SK-N-SH (cell line): Measurements from ENCODE around the gene PLCH1. TPM values are rescaled to one million over a fixed set of nuclear protein-coding genes. Genes with fewer than 3 reads are reported as not detected.

Experiments used
- CTCF ChIA-PET: fragments of 300-600, 350-600 bp; formaldehyde crosslinking; extraction: SDS; loops from one replicate; lab custom pipeline; 2021; lab: Yijun Ruan, JAX
- POLR2A ChIA-PET: fragments of 350-600 bp; sonication (Branson Sonifier 250); formaldehyde crosslinking; extraction: SDS; loops from one replicate; lab custom pipeline; 2020; ENCODE audit warnings: antibody characterized with exemption, inconsistent platforms; lab: Yijun Ruan, JAX
- DNase-seq: peaks from one replicate; pipeline ENCODE4 v3.0.0; 2012
- H2AFZ ChIP-seq: fragments of 200-600 bp; sonication (generic); 2 replicates; pipeline ENCODE4 v1.8.1; 2016; ENCODE audit warnings: antibody characterized with exemption, mild to moderate bottlenecking, low read depth
- H3F3A ChIP-seq: fragments of 200-600 bp; sonication (generic); replicated peaks from 2 replicates; pipeline ENCODE3; 2016; ENCODE audit warnings: antibody characterized with exemption, mild to moderate bottlenecking; ENCODE audit not compliant: insufficient read depth
- H3K27ac ChIP-seq, 2 experiments: fragments of 200-500 bp in 1 of 2; fragments of 200-600 bp in 1 of 2; sonication (Bioruptor generic) in 1 of 2; sonication (generic), shearing (Covaris generic) in 1 of 2; 2 replicates each; pipeline versions ENCODE4 v1.5.1 to v1.6.1; 2014 to 2016; ENCODE audit warnings: low read depth in 2 of 2, inconsistent platforms in 1 of 2, low read length in 1 of 2, mild to moderate bottlenecking in 1 of 2, mixed read lengths in 1 of 2
- H3K27me3 ChIP-seq: fragments of 200-600 bp; sonication (generic), shearing (Covaris generic); 2 replicates; pipeline ENCODE4 v1.6.1; 2016; ENCODE audit warnings: mixed run types; ENCODE audit not compliant: insufficient read depth
- H3K36me3 ChIP-seq, 2 experiments: fragments of 200-500 bp in 1 of 2; fragments of 200-600 bp in 1 of 2; sonication (Bioruptor generic) in 1 of 2; sonication (generic) in 1 of 2; replicated peaks in 1 of 2; 2 replicates each; pipeline versions ENCODE3 to v1.5.1; 2014 to 2016; ENCODE audit warnings: low read length in 1 of 2, mild to moderate bottlenecking in 1 of 2; ENCODE audit not compliant: insufficient read depth in 2 of 2, control insufficient read depth in 1 of 2
- H3K4me1 ChIP-seq, 2 experiments: fragments of 200-500 bp in 1 of 2; fragments of 200-600 bp in 1 of 2; sonication (Bioruptor generic) in 1 of 2; sonication (generic), shearing (Covaris generic) in 1 of 2; 2 replicates each; pipeline versions ENCODE4 v1.5.1 to v1.6.1; 2014 to 2016; ENCODE audit warnings: low read depth in 1 of 2, low read length in 1 of 2, mixed run types in 1 of 2; ENCODE audit not compliant: insufficient read depth in 2 of 2, control insufficient read depth in 1 of 2
- H3K4me2 ChIP-seq: fragments of 200-600 bp; sonication (generic), shearing (Covaris generic); 2 replicates; pipeline ENCODE4 v1.6.1; 2017; ENCODE audit warnings: mixed run types
- H3K4me3 ChIP-seq, 2 experiments: fragments of 200-500 bp in 1 of 2; fragments of 200-600 bp in 1 of 2; sonication (Bioruptor generic) in 1 of 2; sonication (generic), shearing (Covaris generic) in 1 of 2; 2 replicates each; pipeline versions ENCODE4 v1.5.1 to v1.8.1; 2014 to 2016; ENCODE audit warnings: low read depth in 2 of 2, inconsistent platforms in 1 of 2, low read length in 1 of 2, mild to moderate bottlenecking in 1 of 2, mixed read lengths in 1 of 2, moderate library complexity in 1 of 2
- H3K79me2 ChIP-seq: fragments of 200-600 bp; sonication (generic); 2 replicates; pipeline ENCODE4 v1.8.1; 2017; ENCODE audit warnings: mild to moderate bottlenecking; ENCODE audit not compliant: insufficient read depth
- H3K9ac ChIP-seq: fragments of 200-600 bp; sonication (generic); 2 replicates; pipeline ENCODE4 v1.6.1; 2017; ENCODE audit warnings: mixed run types
- H3K9me2 ChIP-seq: fragments of 200-600 bp; sonication (generic); 2 replicates; pipeline ENCODE4 v1.6.1; 2017; ENCODE audit warnings: mixed run types
- H3K9me3 ChIP-seq: fragments of 200-600 bp; sonication (generic); 2 replicates; pipeline ENCODE4 v1.6.1; 2017; ENCODE audit warnings: mixed run types, mild to moderate bottlenecking, moderate library complexity
- H4K20me1 ChIP-seq: fragments of 200-600 bp; sonication (generic); 2 replicates; pipeline ENCODE4 v1.6.1; 2017; ENCODE audit warnings: mild to moderate bottlenecking, mixed run types; ENCODE audit not compliant: insufficient read depth
- CHD2 ChIP-seq: fragments of 150-350 bp; IDR thresholded peaks from 2 replicates; pipeline ENCODE4 v1.6.1; 2018; ENCODE audit warnings: low read length; ENCODE audit not compliant: partially characterized antibody
- ELF1 ChIP-seq: IDR thresholded peaks from 2 replicates; pipeline ENCODE4 v1.4.0; 2012
- EP300 ChIP-seq, 2 experiments: IDR thresholded peaks; 2 replicates each; pipeline versions ENCODE4 v1.4.0 to v1.6.1; 2012; ENCODE audit warnings: borderline replicate concordance in 1 of 2, low read depth in 1 of 2, low read length in 1 of 2
- EZH2phosphoT487 ChIP-seq: fragments of 200-600 bp; sonication (generic); IDR thresholded peaks from 2 replicates; pipeline ENCODE4 v1.6.1; 2017; ENCODE audit warnings: low read depth, mixed run types, mild to moderate bottlenecking, antibody characterized with exemption, moderate library complexity, borderline replicate concordance
- FOSL2 ChIP-seq: IDR thresholded peaks from 2 replicates; pipeline ENCODE4 v1.4.0; 2012; ENCODE audit warnings: low read depth, mild to moderate bottlenecking, moderate library complexity, borderline replicate concordance
- FOXJ3 ChIP-seq: sonication (generic); formaldehyde crosslinking; IDR thresholded peaks from 2 replicates; pipeline ENCODE4 v1.5.1; 2020; ENCODE audit warnings: mild to moderate bottlenecking, missing genetic modification reagents
- FOXM1 ChIP-seq: IDR thresholded peaks from 2 replicates; pipeline ENCODE4 v1.4.0; 2012; ENCODE audit warnings: low read depth, mild to moderate bottlenecking
- GABPA ChIP-seq: IDR thresholded peaks from 2 replicates; pipeline ENCODE4 v1.4.0; 2012; ENCODE audit warnings: low read depth, mild to moderate bottlenecking
- JUND ChIP-seq: IDR thresholded peaks from 2 replicates; pipeline ENCODE4 v1.4.0; 2012
- MAX ChIP-seq: IDR thresholded peaks from 2 replicates; pipeline ENCODE4 v1.4.0; 2012; ENCODE audit warnings: low read depth
- NFIC ChIP-seq: IDR thresholded peaks from 2 replicates; pipeline ENCODE4 v1.4.0; 2012; ENCODE audit warnings: borderline replicate concordance
- POLR2AphosphoS5 ChIP-seq: IDR thresholded peaks from 2 replicates; pipeline ENCODE4 v1.6.1; 2012; ENCODE audit warnings: low read depth, low read length
- RAD21 ChIP-seq: IDR thresholded peaks from 2 replicates; pipeline ENCODE4 v1.6.1; 2012; ENCODE audit warnings: mild to moderate bottlenecking, low read length
- RCOR1 ChIP-seq: fragments of 150-350 bp; IDR thresholded peaks from 2 replicates; pipeline ENCODE4 v1.6.1; 2017; ENCODE audit warnings: antibody characterized with exemption, low read length
- REST ChIP-seq: IDR thresholded peaks from 2 replicates; pipeline ENCODE4 v1.6.1; 2012; ENCODE audit warnings: mild to moderate bottlenecking, low read depth, low read length, moderate library complexity
- RFX5 ChIP-seq: IDR thresholded peaks from 2 replicates; pipeline ENCODE4 v1.6.1; 2012; ENCODE audit warnings: mild to moderate bottlenecking, improper control_type of control experiment, low read length
- SIN3A ChIP-seq: IDR thresholded peaks from 2 replicates; pipeline ENCODE4 v1.6.1; 2012; ENCODE audit warnings: low read depth, mild to moderate bottlenecking, low read length, moderate library complexity, borderline replicate concordance
- USF1 ChIP-seq: IDR thresholded peaks from 2 replicates; pipeline ENCODE4 v1.4.0; 2012; ENCODE audit warnings: low read depth, borderline replicate concordance
- ZBTB33 ChIP-seq: IDR thresholded peaks from 2 replicates; pipeline ENCODE4 v1.4.0; 2012; ENCODE audit warnings: low read depth, borderline replicate concordance
- WGBS: methylation state at CpG from one replicate; pipeline ENCODE4 v1.1.6; 2017; ENCODE audit warnings: low lambda C conversion rate; 5-methylcytosine and 5-hydroxymethylcytosine counted together
- polyA plus RNA-seq, 3 experiments: library from polyadenylated mRNA; depleted of rRNA; stranded (reverse); fragments of >200 nt; gene quantifications; 2 replicates each; pipeline ENCODE4 v1.2.3, GENCODE V29; 2012

Gene PLCH1
- polyA plus RNA-seq, 1 of the 3 experiments (the other 2 are of a cell fraction): 0.26 TPM

GRCh38 chr3:155431856-155432570 is 312.9 kb downstream of the PLCH1 start:
- TF ChIP-seq RAD21 (no peak), FOXM1 (no peak), ELF1 (no peak), EZH2phosphoT487 (no peak), FOXJ3 (no peak), ZBTB33 (no peak)
- Histone ChIP-seq H3K4me2 (no peak overlapping the region), H3K4me1 (no peaks in the 10 kb centered on the region; a peak in 1 of 4 replicates), H3K27ac (no peak overlapping the region), H3F3A (no peaks in the 10 kb centered on the region), H3K9me2 (no peaks in the 10 kb centered on the region), H4K20me1 (no peaks in the 10 kb centered on the region), H3K9ac (no peak overlapping the region), H3K36me3 (no peaks in the 10 kb centered on the region), H3K9me3 (no peaks in the 10 kb centered on the region), H3K27me3 (no peaks in the 10 kb centered on the region), H2AFZ (no peak overlapping the region), H3K4me3 (no peak overlapping the region), H3K79me2 (no peaks in the 10 kb centered on the region)
- no peak for DNase-seq
- ChIA-PET POLR2A (no interaction called here), CTCF (no interaction called here)
- WGBS: 48% methylated on average over 7 of the region's 7 CpGs

GRCh38 chr3:155428563-155428962 is 316.3 kb downstream of the PLCH1 start:
- CTCF ChIA-PET: interaction anchor here (1.1 to 1.5 kb wide), 2 partner anchors 91 to 273 kb away, joined by 3 to 4 read pairs; no protein-coding TSS in a partner anchor
- H3K27me3 ChIP-seq: no peaks in the 10 kb centered on the region
- TF ChIP-seq REST (no peak), ZBTB33 (no peak), CHD2 (no peak), SIN3A (no peak), RCOR1 (no peak), FOXJ3 (no peak), MAX (no peak), EP300 (IDR thresholded peaks at IDR 0.05; ENCODE audit: borderline replicate concordance in 1 of 2, low read depth in 1 of 2, low read length in 1 of 2) (no peak), RAD21 (no peak), RFX5 (no peak), JUND (no peak), NFIC (no peak), GABPA (no peak), FOSL2 (no peak), ELF1 (no peak), POLR2AphosphoS5 (no peak), EZH2phosphoT487 (no peak), USF1 (no peak)

More at GRCh38 chr3:155428563-155428962, 316.3 kb downstream of the PLCH1 start:
- Histone ChIP-seq H3K9me3 (no peaks in the 10 kb centered on the region), H4K20me1 (no peaks in the 10 kb centered on the region), H3K79me2 (no peaks in the 10 kb centered on the region), H3K9me2 (no peaks in the 10 kb centered on the region), H3F3A (no peaks in the 10 kb centered on the region), H3K4me1 (peaks cover 0 to 2% of the 10 kb centered on the region in 2 experiments; a peak in 1 of 4 replicates), H2AFZ (no peak overlapping the region), H3K27ac (no peak overlapping the region), H3K4me2 (no peak overlapping the region), H3K4me3 (no peak overlapping the region), H3K9ac (no peak overlapping the region), H3K36me3 (no peaks in the 10 kb centered on the region)
- POLR2A ChIA-PET: no interaction called here
- no peak for DNase-seq
- WGBS: 52% methylated on average over 4 of the region's 4 CpGs
